ENCODE measurements around the gene NOP14.
A peak's percentile ranks its signal among the peaks of the same experiment; 100 is the strongest.
"Not testable (repeated sequence)": the region's sequence is repeated elsewhere in the genome, so short reads cannot be mapped to it uniquely, and the experiment has no call there.

NOP14 gene

GRCh38 chr4:2963175-2963965 lies at the start of gene NOP14, which contains the start of gene GRK4:
NOP14 (minus strand) TSS chr4:2963406; CDS start chr4:2963319, 87 bp downstream.
GRK4 (plus strand) TSS chr4:2963571; CDS start chr4:2964071, 500 bp downstream.
- DNase-seq (ENCODE audit: low read depth in 2 of 3, low spot score in 2 of 3): peak; percentile 82 to 94 (median 91)

- no peak for DNase-seq (ENCODE audit: low read depth in 2 of 3, low spot score in 2 of 3)
These were observed 48.4 kb upstream of the NOP14 start for GRCh38 chr4:3011456-3012220.

GRCh38 chr4:3010998-3011397 lies 47.8 kb upstream of the NOP14 start:
- no peak for DNase-seq (ENCODE audit: low read depth in 2 of 3, low spot score in 2 of 3)

- no peak for DNase-seq (ENCODE audit: low read depth in 2 of 3, low spot score in 2 of 3)
These were observed 47.4 kb upstream of the NOP14 start for GRCh38 chr4:3010577-3010976.

GRCh38 chr4:3009422-3009821 lies 46.2 kb upstream of the NOP14 start:
- no peak for DNase-seq (ENCODE audit: low read depth in 2 of 3, low spot score in 2 of 3)

- DNase-seq (ENCODE audit: low read depth in 2 of 3, low spot score in 2 of 3): no peak
These were observed 44.5 kb upstream of the NOP14 start for GRCh38 chr4:3007724-3008123.

GRCh38 chr4:2996415-2996814 lies 33.2 kb upstream of the NOP14 start:
- no peak for DNase-seq (ENCODE audit: low read depth in 2 of 3, low spot score in 2 of 3)

GRCh38 chr4:2995546-2996265 lies 32.5 kb upstream of the NOP14 start:
- DNase-seq (ENCODE audit: low read depth in 2 of 3, low spot score in 2 of 3): no peak

GRCh38 chr4:2994917-2995316 lies 31.7 kb upstream of the NOP14 start:
- no peak for DNase-seq (ENCODE audit: low read depth in 2 of 3, low spot score in 2 of 3)

GRCh38 chr4:2991243-2991642 lies 28.0 kb upstream of the NOP14 start:
- no peak for DNase-seq (ENCODE audit: low read depth in 2 of 3, low spot score in 2 of 3)

- not testable (repeated sequence) for DNase-seq (ENCODE audit: low read depth in 2 of 3, low spot score in 2 of 3)
These were observed 20.5 kb upstream of the NOP14 start for GRCh38 chr4:2983715-2984114.

- no peak for DNase-seq (ENCODE audit: low read depth in 2 of 3, low spot score in 2 of 3)
These were observed 18.8 kb upstream of the NOP14 start for GRCh38 chr4:2982012-2982411.

- no peak for DNase-seq (ENCODE audit: low read depth in 2 of 3, low spot score in 2 of 3)
These were observed 18.1 kb upstream of the NOP14 start for GRCh38 chr4:2981256-2981819.

- no peak for DNase-seq (ENCODE audit: low read depth in 2 of 3, low spot score in 2 of 3)
These were observed 14.2 kb upstream of the NOP14 start for GRCh38 chr4:2977211-2978088.

GRCh38 chr4:2971275-2971674 lies 8.1 kb upstream of the NOP14 start:
- DNase-seq (ENCODE audit: low read depth in 2 of 3, low spot score in 2 of 3): no peak

GRCh38 chr4:2968381-2968780 lies 5.2 kb upstream of the NOP14 start:
- DNase-seq (ENCODE audit: low read depth in 2 of 3, low spot score in 2 of 3): no peak

GRCh38 chr4:2965262-2965661 lies 2.1 kb upstream of the NOP14 start:
- DNase-seq (ENCODE audit: low read depth in 2 of 3, low spot score in 2 of 3): no peak

GRCh38 chr4:2964706-2965258 lies 1.6 kb upstream of the NOP14 start:
- no peak for DNase-seq (ENCODE audit: low read depth in 2 of 3, low spot score in 2 of 3)

GRCh38 chr4:2963966-2964471 lies 813 bp upstream of the NOP14 start:
- no peak for DNase-seq (ENCODE audit: low read depth in 2 of 3, low spot score in 2 of 3)

All from activated CD8-positive, alpha-beta memory T cell treated with anti-CD3 and anti-CD28 coated beads for 48 hours (primary cell).